NCI-H2196 treated with DMSO at 0.1 percent for 48 hours (cell line): Measurements from ENCODE around the gene BICDL1.

Source experiments
- DNase-seq: peaks from one replicate; lab custom pipeline; 2025; ENCODE audit not compliant: unreplicated experiment; lab: John Stamatoyannopoulos, UW

The BICDL1 gene

GRCh38 chr12:120099738-120100137, 110.7 kb downstream of the BICDL1 start:
- DNase-seq, result no peak

- DNase-seq, result peak; percentile 9
Observed at GRCh38 chr12:120100630-120101029, 111.6 kb downstream of the BICDL1 start.

GRCh38 chr12:120101182-120101581, 112.1 kb downstream of the BICDL1 start:
- no peak for DNase-seq

- no peak for DNase-seq
Observed at GRCh38 chr12:120101617-120102016, 112.6 kb downstream of the BICDL1 start.

- no peak for DNase-seq
Observed at GRCh38 chr12:120102189-120103043, 113.4 kb downstream of the BICDL1 start.

GRCh38 chr12:120103044-120103338, 114.0 kb downstream of the BICDL1 start:
- no peak for DNase-seq

GRCh38 chr12:120103371-120103770, 114.3 kb downstream of the BICDL1 start:
- DNase-seq, result no peak

- DNase-seq, result no peak
Observed at GRCh38 chr12:120106151-120106550, 117.1 kb downstream of the BICDL1 start.

- DNase-seq, result no peak
Observed at GRCh38 chr12:120109570-120110267, 120.7 kb downstream of the BICDL1 start.

GRCh38 chr12:120110550-120111501, 121.8 kb downstream of the BICDL1 start:
- DNase-seq, result no peak

GRCh38 chr12:120115066-120115465, 126.0 kb downstream of the BICDL1 start:
- DNase-seq, result no peak

- DNase-seq, result no peak
Observed at GRCh38 chr12:120115692-120116440, 126.8 kb downstream of the BICDL1 start.

GRCh38 chr12:120116441-120116791, 127.4 kb downstream of the BICDL1 start, which contains the start of gene RAB35:
Gene RAB35 (minus strand): TSS chr12:120116753. CDS start chr12:120116650, 103 bp downstream.
- no peak for DNase-seq

- DNase-seq, result peak; percentile 93
Observed at GRCh38 chr12:120116792-120117651, 128.0 kb downstream of the BICDL1 start.

GRCh38 chr12:120117961-120118320, 128.9 kb downstream of the BICDL1 start:
- DNase-seq, result no peak

GRCh38 chr12:120118321-120119061, 129.5 kb downstream of the BICDL1 start:
- DNase-seq, result no peak

- no peak for DNase-seq
Observed at GRCh38 chr12:120119271-120119973, 130.4 kb downstream of the BICDL1 start.

GRCh38 chr12:120121343-120121742, 132.3 kb downstream of the BICDL1 start:
- DNase-seq, result no peak
